Esophagus squamous epithelium (tissue), 5 donors: ENCODE data around the gene CFAP97D2. TPM values are rescaled to one million over a fixed set of nuclear protein-coding genes. Genes with fewer than 3 reads are reported as not detected.

Experiments used
- DNase-seq: peaks from one replicate; lab custom pipeline; 2025; lab: John Stamatoyannopoulos, UW
- H3K27ac ChIP-seq, 4 donors: fragments of 200-600 bp; sonication (generic); one replicate each; pipeline ENCODE4 v1.5.1; 2016 to 2019; ENCODE audit warnings: mild to moderate bottlenecking in 1 of 4
- H3K27me3 ChIP-seq, 4 donors: fragments of 200-600 bp; sonication (generic); 1 replicate in 3 of 4; 2 replicates in 1 of 4; pipeline versions ENCODE4 v1.5.1 to v1.6.0; 2017 to 2021; ENCODE audit warnings: antibody characterized with exemption in 1 of 4
- H3K36me3 ChIP-seq, 3 donors: fragments of 200-600 bp; sonication (generic); one replicate each; pipeline ENCODE4 v1.5.1; 2016 to 2019
- H3K4me1 ChIP-seq, 3 donors: fragments of 200-600 bp; sonication (generic); one replicate each; pipeline ENCODE4 v1.5.1; 2017 to 2019
- H3K4me3 ChIP-seq, 4 donors: fragments of 200-600 bp; sonication (generic); 1 replicate in 3 of 4; 2 replicates in 1 of 4; pipeline ENCODE4 v1.5.1; 2016 to 2019; ENCODE audit warnings: mild to moderate bottlenecking in 2 of 4, moderate library complexity in 1 of 4
- H3K9me3 ChIP-seq, 3 donors: fragments of 200-600 bp; sonication (generic); one replicate each; pipeline ENCODE4 v1.5.1; 2016 to 2019
- POLR2A ChIP-seq, 4 donors: fragments of 450-650 bp; IDR thresholded peaks; one replicate each; pipeline ENCODE4 v1.6.1; 2017; ENCODE audit warnings: antibody characterized with exemption in 4 of 4, mild to moderate bottlenecking in 4 of 4, moderate library complexity in 3 of 4
- WGBS, 2 donors: methylation state at CpG; one replicate each; pipeline ENCODE4 v1.1.5; 2018; 5-methylcytosine and 5-hydroxymethylcytosine counted together
- intact Hi-C: fragments of 100-400 bp; cut with DNase I; formaldehyde crosslinking; loops from one replicate; pipeline ENCODE4 v1.15.0; 2022
- total RNA-seq, 4 donors: library from RNA; depleted of rRNA; stranded (reverse); fragments of >200 nt; gene quantifications; one replicate each; pipeline ENCODE4 v1.1.0, GENCODE V29; 2016
- TF ChIP-seq, protein P1 (sequence below), 6 experiments: fragments of 450-650 bp in 4 of 6; fragments of 200-600 bp in 2 of 6; sonication (generic) in 2 of 6; IDR thresholded peaks; one replicate each; pipeline ENCODE4 v1.5.1; 2016 to 2019; ENCODE audit warnings: antibody characterized with exemption in 6 of 6, mild to moderate bottlenecking in 4 of 6, moderate library complexity in 4 of 6
- donor health status: DM: yes; HTN: yes; CAD: no.

CFAP97D2 gene
- total RNA-seq, 4 donors from 2014 or later: not detected

DNA sequence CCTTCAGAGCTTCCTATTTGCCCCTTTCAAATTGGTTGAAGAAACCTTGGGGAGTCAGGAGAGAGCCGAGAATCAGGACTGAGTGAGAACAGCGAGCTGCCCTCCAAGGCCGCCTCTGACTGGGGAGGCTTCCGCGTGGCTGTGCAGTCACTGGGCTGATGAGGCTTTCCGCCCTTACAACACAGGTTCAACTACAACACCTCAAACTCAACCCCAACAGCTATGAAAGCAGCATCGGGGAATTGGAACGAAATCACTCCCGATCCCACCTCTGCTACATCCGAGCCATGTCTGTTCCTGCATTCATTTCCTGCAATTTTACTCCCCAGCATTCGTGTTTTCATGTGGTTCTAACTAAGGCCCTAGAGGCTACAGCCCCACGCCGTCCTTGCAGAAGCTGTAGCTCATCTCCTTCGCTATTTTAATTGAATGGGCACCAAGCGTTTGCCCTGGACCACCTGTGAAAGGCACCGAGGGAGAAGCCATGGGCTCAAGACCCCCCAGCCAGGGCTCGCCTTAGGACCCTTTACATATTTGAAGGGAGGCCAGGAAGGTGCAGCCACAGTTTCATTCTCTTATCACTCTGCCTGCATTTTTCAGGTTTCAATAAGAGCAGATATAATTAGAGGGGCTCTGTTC lies 34.3 kb upstream of the CFAP97D2 start:
- 88 to 91% methylated on average over 8 to 9 of the region's 17 CpGs for WGBS, 2 donors
- no peak for DNase-seq
- TF ChIP-seq, protein P1, sequence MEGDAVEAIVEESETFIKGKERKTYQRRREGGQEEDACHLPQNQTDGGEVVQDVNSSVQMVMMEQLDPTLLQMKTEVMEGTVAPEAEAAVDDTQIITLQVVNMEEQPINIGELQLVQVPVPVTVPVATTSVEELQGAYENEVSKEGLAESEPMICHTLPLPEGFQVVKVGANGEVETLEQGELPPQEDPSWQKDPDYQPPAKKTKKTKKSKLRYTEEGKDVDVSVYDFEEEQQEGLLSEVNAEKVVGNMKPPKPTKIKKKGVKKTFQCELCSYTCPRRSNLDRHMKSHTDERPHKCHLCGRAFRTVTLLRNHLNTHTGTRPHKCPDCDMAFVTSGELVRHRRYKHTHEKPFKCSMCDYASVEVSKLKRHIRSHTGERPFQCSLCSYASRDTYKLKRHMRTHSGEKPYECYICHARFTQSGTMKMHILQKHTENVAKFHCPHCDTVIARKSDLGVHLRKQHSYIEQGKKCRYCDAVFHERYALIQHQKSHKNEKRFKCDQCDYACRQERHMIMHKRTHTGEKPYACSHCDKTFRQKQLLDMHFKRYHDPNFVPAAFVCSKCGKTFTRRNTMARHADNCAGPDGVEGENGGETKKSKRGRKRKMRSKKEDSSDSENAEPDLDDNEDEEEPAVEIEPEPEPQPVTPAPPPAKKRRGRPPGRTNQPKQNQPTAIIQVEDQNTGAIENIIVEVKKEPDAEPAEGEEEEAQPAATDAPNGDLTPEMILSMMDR (IDR thresholded peaks at IDR 0.05): no peak
- TF ChIP-seq POLR2A (IDR thresholded peaks at IDR 0.05): no peak
- H3K4me1 ChIP-seq: peaks cover 17 to 36% (median 19%) of the 10 kb centered on the region in 3 donors
- H3K4me3 ChIP-seq: no peak overlapping the region
- H3K9me3 ChIP-seq: no peaks in the 10 kb centered on the region
- H3K36me3 ChIP-seq: no peaks in the 10 kb centered on the region
- no peak overlapping the region for H3K27ac ChIP-seq
- H3K27me3 ChIP-seq: peaks cover 0 to 7% (median 0%) of the 10 kb centered on the region in 4 donors
- intact Hi-C loops: no loop called here

- no peak for DNase-seq
- WGBS, 2 donors: 41 to 51% methylated on average over 2 to 3 of the region's 3 CpGs
- TF ChIP-seq, protein P1 (IDR thresholded peaks at IDR 0.05): no peak
- TF ChIP-seq POLR2A (IDR thresholded peaks at IDR 0.05): no peak
- Histone ChIP-seq H3K27me3 (peaks cover 0 to 7% (median 0%) of the 10 kb centered on the region in 4 donors), H3K4me1 (peaks cover 13 to 33% (median 16%) of the 10 kb centered on the region in 3 donors), H3K4me3 (no peak overlapping the region), H3K36me3 (no peaks in the 10 kb centered on the region), H3K9me3 (no peaks in the 10 kb centered on the region), H3K27ac (no peak overlapping the region)
- intact Hi-C loops: no loop called here
Observed at GRCh38 chr13:114145256-114145655, 33.8 kb upstream of the CFAP97D2 start.

DNA sequence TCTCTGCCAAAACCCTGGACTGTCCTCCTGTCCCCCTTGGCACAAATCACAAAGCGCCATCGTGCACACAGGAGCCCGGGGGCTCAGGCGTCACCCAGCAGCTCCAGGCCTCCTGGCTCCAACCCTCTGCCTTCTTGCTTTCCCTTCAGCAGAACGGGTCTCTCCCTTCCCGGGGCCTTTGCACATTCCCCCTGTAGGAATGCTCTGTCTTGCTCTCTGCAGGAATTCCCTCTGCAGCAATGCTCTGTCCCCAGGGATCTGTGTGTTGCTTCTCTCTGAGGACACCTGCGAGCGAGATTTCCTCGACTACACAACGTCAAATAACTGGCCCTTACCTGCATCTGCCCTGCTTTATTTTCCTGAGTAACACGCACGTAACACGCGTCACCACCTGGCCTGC lies 33.3 kb upstream of the CFAP97D2 start:
- WGBS, 2 donors: 91 to 97% methylated on average over 13 to 14 of the region's 14 CpGs

DNA sequence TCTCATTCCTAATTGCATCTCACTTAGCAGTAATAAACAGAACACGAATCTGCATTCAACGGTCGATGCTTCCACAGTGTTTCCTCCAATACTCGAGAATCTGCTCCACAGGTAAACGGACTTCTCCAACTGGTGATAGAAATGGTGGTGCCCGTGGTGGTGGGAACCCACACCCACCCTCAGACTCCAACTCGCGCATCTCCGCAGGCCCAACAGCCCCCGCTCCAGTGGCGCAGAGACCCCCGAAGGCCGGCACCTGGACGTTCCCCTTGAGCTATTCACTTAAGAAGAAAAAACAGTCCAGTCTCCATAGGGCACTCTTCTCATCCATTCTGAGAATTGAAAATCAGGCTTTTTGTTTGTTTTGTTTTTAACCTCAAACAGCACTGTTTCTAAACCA lies 32.9 kb upstream of the CFAP97D2 start:
- H3K4me3 ChIP-seq: no peak overlapping the region
- no peak for DNase-seq
- H3K27ac ChIP-seq: no peak overlapping the region
- no peaks in the 10 kb centered on the region for H3K9me3 ChIP-seq
- peaks cover 7 to 26% (median 11%) of the 10 kb centered on the region in 3 donors for H3K4me1 ChIP-seq
- no peaks in the 10 kb centered on the region for H3K36me3 ChIP-seq
- intact Hi-C loops: no loop called here
- TF ChIP-seq, protein P1 (IDR thresholded peaks at IDR 0.05): no peak
- TF ChIP-seq POLR2A (IDR thresholded peaks at IDR 0.05): no peak
- 84 to 98% methylated on average over 7 to 14 of the region's 14 CpGs for WGBS, 2 donors
- H3K27me3 ChIP-seq: no peaks in the 10 kb centered on the region

More for the DNA sequence above, 33.3 kb upstream of the CFAP97D2 start:
- TF ChIP-seq POLR2A (IDR thresholded peaks at IDR 0.05): no peak
- TF ChIP-seq, protein P1 (IDR thresholded peaks at IDR 0.05): no peak
- intact Hi-C loops: no loop called here
- H3K9me3 ChIP-seq: no peaks in the 10 kb centered on the region
- H3K4me1 ChIP-seq: peaks cover 9 to 28% (median 12%) of the 10 kb centered on the region in 3 donors
- no peak overlapping the region for H3K27ac ChIP-seq
- peaks cover 0 to 3% (median 0%) of the 10 kb centered on the region in 4 donors for H3K27me3 ChIP-seq
- no peak overlapping the region for H3K4me3 ChIP-seq
- DNase-seq: no peak
- H3K36me3 ChIP-seq: no peaks in the 10 kb centered on the region

GRCh38 chr13:114146629-114147028 lies 32.4 kb upstream of the CFAP97D2 start:
- H3K4me1 ChIP-seq: peaks cover 7 to 28% (median 14%) of the 10 kb centered on the region in 3 donors
- DNase-seq: no peak
- 76 to 85% methylated on average over 4 to 7 of the region's 10 CpGs for WGBS, 2 donors
- intact Hi-C loops: no loop called here
- H3K27me3 ChIP-seq: no peaks in the 10 kb centered on the region
- TF ChIP-seq, protein P1 (IDR thresholded peaks at IDR 0.05): no peak
- TF ChIP-seq POLR2A (IDR thresholded peaks at IDR 0.05): no peak
- H3K4me3 ChIP-seq: no peak overlapping the region
- H3K36me3 ChIP-seq: no peaks in the 10 kb centered on the region
- no peak overlapping the region for H3K27ac ChIP-seq
- no peaks in the 10 kb centered on the region for H3K9me3 ChIP-seq
